Left cardiac atrium (tissue), 4 donors: ENCODE results near the gene CTDNEP1. TPM values are rescaled to one million over a fixed set of nuclear protein-coding genes. Genes with fewer than 3 reads are reported as not detected.
A peak's percentile ranks its signal among the peaks of the same experiment; 100 is the strongest.
"Not testable (repeated sequence)": the region's sequence is repeated elsewhere in the genome, so short reads cannot be mapped to it uniquely, and the experiment has no call there.

Experiments used
- ATAC-seq, 2 donors: fragments of 200-7000 bp; cut with Tn5 transposase; one replicate each; pipeline ENCODE4 v1.9.1; 2020; ENCODE audit warnings: mild to moderate bottlenecking in 2 of 2, moderate library complexity in 2 of 2
- DNase-seq: peaks from one replicate; pipeline ENCODE4 v3.0.0-alpha.2; 2020
- intact Hi-C, 2 donors: fragments of 100-400 bp; cut with DNase I; formaldehyde crosslinking; loops; one replicate each; pipeline versions ENCODE4 v1.14.1 to v1.15.1; 2022 to 2023
- total RNA-seq, 2 donors: library from RNA; stranded (reverse); fragmentation: NEBNext Ultra II Directional; extraction: Animal tissue kit (Norgen Biotek cat#: 25700); gene quantifications; one replicate each; pipeline ENCODE4 v1.2.1, GENCODE V29; 2021
- donor health status: DM: no; HTN: yes; CAD: no.
- donor health status: DM: no; HTN: yes; CAD: no; lungs with severe emphysema.
- donor health status: DM: yes; HTN: yes; CAD: no.
- donor health status: Dilated cardiomyopathy.

CTDNEP1 gene
- total RNA-seq, 2 donors from 2014 or later, result 116 to 118 TPM

DNA sequence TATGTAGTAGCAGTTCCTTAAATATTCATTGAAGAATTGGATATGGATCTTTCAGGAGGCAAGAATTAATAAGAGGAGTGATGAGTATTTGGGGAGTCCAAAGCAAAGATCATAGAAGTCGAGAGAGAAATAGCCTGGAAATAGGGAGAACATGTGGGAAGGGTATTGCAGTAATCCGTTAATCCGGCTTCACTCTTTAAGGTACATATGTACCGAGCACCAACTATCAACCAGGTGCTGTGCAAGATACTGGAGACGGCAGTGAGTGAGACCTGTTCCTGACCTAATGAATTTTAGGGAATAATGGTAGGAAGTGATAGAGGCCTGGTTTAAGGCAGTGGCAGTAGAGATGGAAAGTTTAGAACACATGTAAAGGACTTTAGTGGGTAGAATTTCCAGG, 1.5 kb upstream of the CTDNEP1 start:
- ATAC-seq (no peak), DNase-seq (no peak)
- intact Hi-C loops, result no loop called here

- ATAC-seq (peak; percentile 77 to 80), DNase-seq (peak; percentile 97)
- intact Hi-C loops, result no loop called here
Measured at GRCh38 chr17:7252176-7253043, 876 bp upstream of the CTDNEP1 start, which contains the start of gene ELP5. TSS of gene ELP5 (plus strand) at chr17:7252215. CDS start at chr17:7252551, 336 bp downstream.

DNA sequence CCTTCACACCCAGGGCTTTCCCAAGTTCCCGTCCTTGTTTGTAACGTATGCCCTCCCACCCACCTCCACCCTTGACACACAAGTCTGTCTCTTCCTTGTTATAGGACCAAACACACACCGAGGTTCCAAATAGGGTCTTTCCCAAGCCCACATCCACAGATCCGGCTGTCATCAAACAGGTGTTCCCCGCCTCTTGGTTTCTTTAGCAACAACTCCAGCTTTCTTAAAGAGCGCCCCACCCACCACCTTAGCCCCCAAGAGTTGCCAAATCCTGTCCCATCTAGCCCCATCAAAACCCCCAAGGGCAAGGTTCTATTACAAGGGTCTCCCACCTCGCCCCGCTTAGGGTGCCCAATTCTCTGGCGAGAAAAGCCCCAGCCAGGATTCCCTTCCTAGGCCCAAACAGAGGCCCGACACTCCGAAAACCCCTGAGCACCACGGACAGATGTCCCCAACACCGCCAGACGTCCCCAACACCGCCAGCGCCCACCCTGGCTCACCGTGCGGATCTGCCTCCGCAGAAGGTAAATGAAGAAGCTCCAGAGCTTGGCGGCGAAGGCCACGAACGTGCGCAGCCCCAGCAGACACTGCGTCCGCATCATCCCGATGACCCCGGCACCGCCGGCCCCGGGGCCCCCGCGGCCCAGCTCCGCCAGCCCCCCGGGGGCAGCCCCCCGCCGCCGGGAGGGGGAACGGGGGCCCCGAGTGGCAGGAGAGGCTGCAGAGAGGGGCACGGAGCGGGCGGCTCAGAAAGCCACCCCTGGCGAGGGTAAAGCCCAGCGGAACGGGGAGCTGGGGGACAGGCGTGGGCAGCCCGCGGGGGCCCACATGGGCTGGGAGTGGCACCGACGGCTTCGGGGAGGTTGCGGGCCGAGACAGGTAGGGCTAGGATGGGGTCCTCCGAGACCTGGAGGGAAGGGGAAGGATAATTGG, 573 bp downstream of the CTDNEP1 start:
- ATAC-seq (no peak), DNase-seq (no peak)
- intact Hi-C loops, result no loop called here

- intact Hi-C loops, result no loop called here
- ATAC-seq (no peak), DNase-seq (no peak)
Measured at GRCh38 chr17:7249830-7250229, 1.7 kb downstream of the CTDNEP1 start.

GRCh38 chr17:7249214-7249613, 2.3 kb downstream of the CTDNEP1 start:
- intact Hi-C loops, result no loop called here
- DNase-seq (no peak), ATAC-seq (no peak)

DNA sequence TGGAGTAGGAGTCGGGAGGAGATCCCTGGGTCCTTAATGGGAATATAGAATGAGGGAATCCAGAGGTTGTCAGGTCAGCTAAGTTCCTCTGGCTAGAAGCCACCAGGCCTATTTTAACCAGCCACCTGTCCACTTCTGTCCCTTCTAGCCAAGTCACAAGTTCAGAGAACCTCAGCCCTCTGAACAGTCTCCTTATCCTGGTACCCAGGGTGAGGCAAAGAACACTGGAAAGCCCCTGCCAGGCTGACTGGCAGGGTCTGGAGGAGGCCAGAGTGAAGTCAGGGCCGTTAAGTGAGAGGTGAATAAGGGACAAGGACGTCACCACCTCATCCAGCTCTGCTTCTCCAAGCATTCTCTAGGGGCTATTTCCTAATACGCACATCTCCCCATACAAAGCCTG, 2.7 kb downstream of the CTDNEP1 start:
- intact Hi-C loops, result no loop called here
- DNase-seq (no peak), ATAC-seq (no peak)

DNA sequence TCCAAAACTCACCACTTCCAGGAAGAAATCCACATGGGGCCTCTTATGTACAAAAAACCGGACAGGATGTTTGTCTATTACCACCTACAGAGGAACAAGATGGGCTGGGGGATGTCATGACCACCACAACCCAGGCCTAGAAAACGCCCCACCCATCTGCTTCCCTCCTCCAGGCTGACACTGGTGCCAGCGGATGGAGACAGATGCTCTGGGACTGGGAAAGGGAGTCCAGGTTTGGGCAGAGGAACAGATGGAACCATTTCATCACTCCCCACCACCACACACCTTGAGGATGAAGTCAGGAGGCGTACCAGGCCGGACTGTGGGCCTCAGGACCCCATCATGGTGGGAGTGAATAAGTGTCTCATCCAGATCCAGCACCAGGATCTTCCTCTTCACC, 4.8 kb downstream of the CTDNEP1 start:
- DNase-seq (no peak), ATAC-seq (no peak)
- intact Hi-C loops, result no loop called here

- intact Hi-C loops, DNase-seq, ATAC-seq: not testable (repeated sequence)
Measured at GRCh38 chr17:7243838-7244237, 7.7 kb downstream of the CTDNEP1 start.

GRCh38 chr17:7243453-7243729, 8.1 kb downstream of the CTDNEP1 start:
- intact Hi-C loops, result no loop called here
- no peak for DNase-seq

DNA sequence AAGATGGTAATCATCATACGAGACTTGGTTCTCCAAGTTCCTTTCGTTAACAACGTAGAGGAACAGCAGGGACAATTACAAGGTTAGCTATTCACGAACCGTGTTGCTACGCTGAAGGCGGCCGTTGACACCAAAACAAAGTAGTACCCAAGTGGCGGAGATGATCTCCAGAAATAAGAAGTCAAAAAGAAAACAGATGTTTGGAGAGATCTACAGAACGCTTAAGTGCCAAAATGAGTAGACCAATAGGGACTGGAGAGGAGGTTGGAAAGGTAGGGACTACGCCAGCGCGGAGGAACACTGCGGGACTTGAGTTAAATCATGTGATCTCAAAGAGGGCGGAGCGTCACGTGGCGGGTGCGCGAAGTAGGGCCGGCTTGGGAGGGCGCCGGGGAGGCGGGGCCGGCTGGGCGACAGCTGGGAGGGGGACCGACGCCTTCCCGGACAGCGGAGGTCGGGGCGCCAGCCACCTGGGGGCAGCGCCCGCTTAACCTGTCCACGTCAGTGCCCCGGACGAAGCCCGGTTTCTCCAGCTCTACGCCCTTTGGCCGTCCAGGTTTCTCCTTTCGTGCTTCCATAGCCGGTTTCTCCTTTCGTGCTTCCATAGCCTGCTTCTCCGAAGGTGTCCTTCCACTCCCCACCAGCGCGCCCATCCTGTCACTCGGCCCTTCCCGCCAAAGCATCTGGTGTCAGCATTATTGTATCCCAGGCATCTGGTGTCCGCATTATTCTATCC, 8.6 kb downstream of the CTDNEP1 start:
- DNase-seq (peak; percentile 97), ATAC-seq (peak; percentile 59 to 63)
- intact Hi-C loops, result no loop called here

More at GRCh38 chr17:7243453-7243729, 8.1 kb downstream of the CTDNEP1 start:
- no peak for ATAC-seq

GRCh38 chr17:7241783-7242716, 9.5 kb downstream of the CTDNEP1 start, which contains the start of gene GABARAP:
TSS of gene GABARAP (minus strand) at chr17:7242449. CDS start at chr17:7242330, 119 bp downstream.
- intact Hi-C loops, result no loop called here
- DNase-seq (peak; percentile 94), ATAC-seq (peak; percentile 38 to 43)

DNA sequence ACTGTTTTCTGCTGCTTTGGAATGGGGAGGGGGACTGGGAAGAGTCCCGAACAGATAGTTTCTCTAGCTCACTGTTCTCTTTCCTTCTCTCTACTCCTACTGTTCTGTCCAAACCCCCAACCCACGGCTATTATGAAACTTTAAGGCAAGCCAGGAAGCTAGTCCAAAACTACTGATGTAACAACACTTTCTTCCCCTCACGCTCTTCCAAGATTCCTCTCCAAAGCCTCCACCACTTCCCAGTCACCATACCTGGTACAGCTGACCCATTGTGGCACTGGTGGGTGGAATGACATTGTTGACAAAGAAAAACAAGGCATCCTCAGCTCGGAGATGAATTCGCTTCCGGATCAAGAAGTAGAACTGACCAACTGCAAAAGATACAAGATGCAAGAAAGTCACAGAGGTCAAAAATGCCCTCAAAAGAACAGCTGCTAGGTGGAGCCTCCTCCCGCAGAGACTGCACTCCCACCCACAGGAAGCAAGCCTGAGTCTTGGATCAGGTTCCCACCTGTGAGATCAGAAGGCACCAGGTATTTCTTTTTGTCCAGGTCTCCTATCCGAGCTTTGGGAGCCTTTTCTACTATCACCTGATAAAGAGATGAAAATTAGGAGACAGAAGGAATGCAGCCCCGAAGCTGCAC, 10.3 kb downstream of the CTDNEP1 start:
- intact Hi-C loops, result no loop called here
- ATAC-seq, result no peak

DNA sequence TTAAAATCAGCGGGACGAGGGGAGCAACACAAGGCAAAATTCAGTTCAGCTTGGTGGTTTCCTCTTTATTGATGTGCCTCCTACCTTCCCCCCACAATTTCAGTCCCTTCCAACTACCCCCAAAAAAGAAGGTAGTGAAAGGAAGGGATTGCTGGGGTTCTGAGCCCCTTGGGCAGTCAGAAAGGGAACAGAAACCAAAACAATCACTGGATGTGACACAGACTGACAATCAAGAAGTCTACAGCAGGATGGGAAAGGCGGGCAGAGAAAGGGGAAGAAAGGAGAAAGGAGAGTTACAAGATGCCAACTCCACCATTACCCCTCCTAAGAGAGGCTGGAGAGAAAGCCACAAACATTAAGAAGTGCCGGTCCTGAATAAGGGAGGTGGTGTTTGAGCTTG, 11.2 kb downstream of the CTDNEP1 start:
- ATAC-seq, result no peak
- intact Hi-C loops, result no loop called here
- DNase-seq, result no peak

More for the DNA sequence above, 10.3 kb downstream of the CTDNEP1 start:
- no peak for DNase-seq

GRCh38 chr17:7239091-7240027, 12.2 kb downstream of the CTDNEP1 start, which contains the start of gene PHF23:
TSS of gene PHF23 (minus strand) at chr17:7239457. CDS start at chr17:7239279, 178 bp downstream.
- intact Hi-C loops, result no loop called here
- peak; percentile 99 for DNase-seq

GRCh38 chr17:7238420-7239090, 13.0 kb downstream of the CTDNEP1 start:
- intact Hi-C loops, result no loop called here
- peak; percentile 55 for DNase-seq
- ATAC-seq, result no peak

More at GRCh38 chr17:7239091-7240027, 12.2 kb downstream of the CTDNEP1 start, which contains the start of gene PHF23:
- ATAC-seq, result peak; percentile 71 to 79
